ENCODE measurements around the gene PPIP5K1.

PPIP5K1 gene

GRCh38 chr15:43528542-43529007, 61.4 kb downstream of the PPIP5K1 start:
- TF ChIP-seq, protein P1, sequence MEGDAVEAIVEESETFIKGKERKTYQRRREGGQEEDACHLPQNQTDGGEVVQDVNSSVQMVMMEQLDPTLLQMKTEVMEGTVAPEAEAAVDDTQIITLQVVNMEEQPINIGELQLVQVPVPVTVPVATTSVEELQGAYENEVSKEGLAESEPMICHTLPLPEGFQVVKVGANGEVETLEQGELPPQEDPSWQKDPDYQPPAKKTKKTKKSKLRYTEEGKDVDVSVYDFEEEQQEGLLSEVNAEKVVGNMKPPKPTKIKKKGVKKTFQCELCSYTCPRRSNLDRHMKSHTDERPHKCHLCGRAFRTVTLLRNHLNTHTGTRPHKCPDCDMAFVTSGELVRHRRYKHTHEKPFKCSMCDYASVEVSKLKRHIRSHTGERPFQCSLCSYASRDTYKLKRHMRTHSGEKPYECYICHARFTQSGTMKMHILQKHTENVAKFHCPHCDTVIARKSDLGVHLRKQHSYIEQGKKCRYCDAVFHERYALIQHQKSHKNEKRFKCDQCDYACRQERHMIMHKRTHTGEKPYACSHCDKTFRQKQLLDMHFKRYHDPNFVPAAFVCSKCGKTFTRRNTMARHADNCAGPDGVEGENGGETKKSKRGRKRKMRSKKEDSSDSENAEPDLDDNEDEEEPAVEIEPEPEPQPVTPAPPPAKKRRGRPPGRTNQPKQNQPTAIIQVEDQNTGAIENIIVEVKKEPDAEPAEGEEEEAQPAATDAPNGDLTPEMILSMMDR (conservative IDR thresholded peaks at IDR 0.05; ENCODE audit: control insufficient read depth, insufficient read depth, low read depth, low read length), result no peak
- no peak for DNase-seq (ENCODE audit: low read depth)
- H3K4me3 ChIP-seq (ENCODE audit: control insufficient read depth, low read depth, low read length), result no peak overlapping the region

DNA sequence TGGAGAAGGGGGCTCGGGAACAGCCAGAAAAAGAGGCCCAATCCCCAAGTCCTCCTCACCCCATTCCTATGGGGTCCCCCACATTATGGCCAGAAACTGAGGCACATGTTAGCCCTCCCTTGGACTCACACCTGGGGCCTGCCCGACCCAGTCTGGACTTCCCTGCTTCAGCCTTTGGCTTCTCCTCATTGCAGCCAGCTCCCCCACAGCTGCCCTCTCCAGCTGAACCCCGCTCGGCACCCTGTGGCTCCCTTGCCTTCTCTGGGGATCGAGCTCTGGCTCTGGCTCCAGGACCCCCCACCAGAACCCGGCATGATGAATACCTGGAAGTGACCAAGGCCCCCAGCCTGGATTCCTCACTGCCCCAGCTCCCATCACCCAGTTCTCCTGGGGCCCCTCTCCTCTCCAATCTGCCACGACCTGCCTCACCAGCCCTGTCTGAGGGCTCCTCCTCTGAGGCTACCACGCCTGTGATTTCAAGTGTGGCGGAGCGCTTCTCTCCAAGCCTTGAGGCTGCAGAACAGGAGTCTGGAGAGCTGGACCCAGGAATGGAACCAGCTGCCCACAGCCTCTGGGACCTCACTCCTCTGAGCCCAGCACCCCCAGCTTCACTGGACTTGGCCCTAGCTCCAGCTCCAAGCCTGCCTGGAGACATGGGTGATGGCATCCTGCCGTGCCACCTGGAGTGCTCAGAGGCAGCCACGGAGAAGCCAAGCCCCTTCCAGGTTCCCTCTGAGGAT, 62.0 kb downstream of the PPIP5K1 start:
- TF ChIP-seq, protein P1 (conservative IDR thresholded peaks at IDR 0.05; ENCODE audit: control insufficient read depth, insufficient read depth, low read depth, low read length), result no peak
- H3K4me3 ChIP-seq (ENCODE audit: control insufficient read depth, low read depth, low read length), result no peak overlapping the region
- no peak for DNase-seq (ENCODE audit: low read depth)

DNA sequence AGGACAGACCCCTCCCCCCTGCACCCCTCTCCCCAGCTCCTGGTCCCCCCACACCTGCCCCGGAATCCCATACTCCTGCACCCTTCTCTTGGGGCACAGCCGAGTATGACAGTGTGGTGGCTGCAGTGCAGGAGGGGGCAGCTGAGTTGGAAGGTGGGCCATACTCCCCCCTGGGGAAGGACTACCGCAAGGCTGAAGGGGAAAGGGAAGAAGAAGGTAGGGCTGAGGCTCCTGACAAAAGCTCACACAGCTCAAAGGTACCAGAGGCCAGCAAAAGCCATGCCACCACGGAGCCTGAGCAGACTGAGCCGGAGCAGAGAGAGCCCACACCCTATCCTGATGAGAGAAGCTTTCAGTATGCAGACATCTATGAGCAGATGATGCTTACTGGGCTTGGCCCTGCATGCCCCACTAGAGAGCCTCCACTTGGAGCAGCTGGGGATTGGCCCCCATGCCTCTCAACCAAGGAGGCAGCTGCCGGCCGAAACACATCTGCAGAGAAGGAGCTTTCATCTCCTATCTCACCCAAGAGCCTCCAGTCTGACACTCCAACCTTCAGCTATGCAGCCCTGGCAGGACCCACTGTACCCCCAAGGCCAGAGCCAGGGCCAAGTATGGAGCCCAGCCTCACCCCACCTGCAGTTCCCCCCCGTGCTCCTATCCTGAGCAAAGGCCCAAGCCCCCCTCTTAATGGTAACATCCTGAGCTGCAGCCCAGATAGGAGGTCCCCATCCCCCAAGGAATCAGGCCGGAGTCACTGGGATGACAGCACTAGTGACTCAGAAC, 62.8 kb downstream of the PPIP5K1 start:
- TF ChIP-seq, protein P1 (conservative IDR thresholded peaks at IDR 0.05; ENCODE audit: control insufficient read depth, insufficient read depth, low read depth, low read length), result no peak
- H3K4me3 ChIP-seq (ENCODE audit: control insufficient read depth, low read depth, low read length), result no peak overlapping the region
- no peak for DNase-seq (ENCODE audit: low read depth)

DNA sequence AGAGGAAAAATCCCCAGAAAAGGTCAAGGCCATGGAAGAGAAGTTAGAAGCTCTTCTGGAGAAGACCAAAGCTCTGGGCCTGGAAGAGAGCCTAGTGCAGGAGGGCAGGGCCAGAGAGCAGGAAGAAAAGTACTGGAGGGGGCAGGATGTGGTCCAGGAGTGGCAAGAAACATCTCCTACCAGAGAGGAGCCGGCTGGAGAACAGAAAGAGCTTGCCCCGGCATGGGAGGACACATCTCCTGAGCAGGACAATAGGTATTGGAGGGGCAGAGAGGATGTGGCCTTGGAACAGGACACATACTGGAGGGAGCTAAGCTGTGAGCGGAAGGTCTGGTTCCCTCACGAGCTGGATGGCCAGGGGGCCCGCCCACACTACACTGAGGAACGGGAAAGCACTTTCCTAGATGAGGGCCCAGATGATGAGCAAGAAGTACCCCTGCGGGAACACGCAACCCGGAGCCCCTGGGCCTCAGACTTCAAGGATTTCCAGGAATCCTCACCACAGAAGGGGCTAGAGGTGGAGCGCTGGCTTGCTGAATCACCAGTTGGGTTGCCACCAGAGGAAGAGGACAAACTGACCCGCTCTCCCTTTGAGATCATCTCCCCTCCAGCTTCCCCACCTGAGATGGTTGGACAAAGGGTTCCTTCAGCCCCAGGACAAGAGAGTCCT, 63.6 kb downstream of the PPIP5K1 start:
- TF ChIP-seq, protein P1 (conservative IDR thresholded peaks at IDR 0.05; ENCODE audit: control insufficient read depth, insufficient read depth, low read depth, low read length), result no peak
- no peak for DNase-seq (ENCODE audit: low read depth)
- H3K4me3 ChIP-seq (ENCODE audit: control insufficient read depth, low read depth, low read length), result no peak overlapping the region

- H3K4me3 ChIP-seq (ENCODE audit: control insufficient read depth, low read depth, low read length), result no peak overlapping the region
- DNase-seq (ENCODE audit: low read depth), result no peak
- TF ChIP-seq, protein P1 (conservative IDR thresholded peaks at IDR 0.05; ENCODE audit: control insufficient read depth, insufficient read depth, low read depth, low read length), result no peak
Measured at GRCh38 chr15:43525131-43525530, 64.9 kb downstream of the PPIP5K1 start.

DNA sequence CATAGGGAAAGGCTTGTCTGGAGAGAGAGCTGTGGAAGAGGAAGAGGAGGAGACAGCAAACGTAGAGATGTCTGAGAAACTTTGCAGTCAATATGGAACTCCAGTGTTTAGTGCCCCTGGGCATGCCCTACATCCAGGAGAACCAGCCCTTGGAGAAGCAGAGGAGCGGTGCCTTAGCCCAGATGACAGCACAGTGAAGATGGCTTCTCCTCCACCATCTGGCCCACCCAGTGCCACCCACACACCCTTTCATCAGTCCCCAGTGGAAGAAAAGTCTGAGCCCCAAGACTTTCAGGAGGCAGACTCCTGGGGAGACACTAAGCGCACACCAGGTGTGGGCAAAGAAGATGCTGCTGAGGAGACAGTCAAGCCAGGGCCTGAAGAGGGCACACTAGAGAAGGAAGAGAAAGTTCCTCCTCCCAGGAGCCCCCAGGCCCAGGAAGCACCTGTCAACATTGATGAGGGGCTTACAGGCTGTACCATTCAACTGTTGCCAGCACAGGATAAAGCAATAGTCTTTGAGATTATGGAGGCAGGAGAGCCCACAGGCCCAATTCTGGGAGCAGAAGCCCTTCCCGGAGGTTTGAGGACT, 65.7 kb downstream of the PPIP5K1 start:
- no peak for DNase-seq (ENCODE audit: low read depth)
- TF ChIP-seq, protein P1 (conservative IDR thresholded peaks at IDR 0.05; ENCODE audit: control insufficient read depth, insufficient read depth, low read depth, low read length), result no peak
- H3K4me3 ChIP-seq (ENCODE audit: control insufficient read depth, low read depth, low read length), result no peak overlapping the region
